ENCODE results near the gene TMEM184A.

The TMEM184A gene

DNA sequence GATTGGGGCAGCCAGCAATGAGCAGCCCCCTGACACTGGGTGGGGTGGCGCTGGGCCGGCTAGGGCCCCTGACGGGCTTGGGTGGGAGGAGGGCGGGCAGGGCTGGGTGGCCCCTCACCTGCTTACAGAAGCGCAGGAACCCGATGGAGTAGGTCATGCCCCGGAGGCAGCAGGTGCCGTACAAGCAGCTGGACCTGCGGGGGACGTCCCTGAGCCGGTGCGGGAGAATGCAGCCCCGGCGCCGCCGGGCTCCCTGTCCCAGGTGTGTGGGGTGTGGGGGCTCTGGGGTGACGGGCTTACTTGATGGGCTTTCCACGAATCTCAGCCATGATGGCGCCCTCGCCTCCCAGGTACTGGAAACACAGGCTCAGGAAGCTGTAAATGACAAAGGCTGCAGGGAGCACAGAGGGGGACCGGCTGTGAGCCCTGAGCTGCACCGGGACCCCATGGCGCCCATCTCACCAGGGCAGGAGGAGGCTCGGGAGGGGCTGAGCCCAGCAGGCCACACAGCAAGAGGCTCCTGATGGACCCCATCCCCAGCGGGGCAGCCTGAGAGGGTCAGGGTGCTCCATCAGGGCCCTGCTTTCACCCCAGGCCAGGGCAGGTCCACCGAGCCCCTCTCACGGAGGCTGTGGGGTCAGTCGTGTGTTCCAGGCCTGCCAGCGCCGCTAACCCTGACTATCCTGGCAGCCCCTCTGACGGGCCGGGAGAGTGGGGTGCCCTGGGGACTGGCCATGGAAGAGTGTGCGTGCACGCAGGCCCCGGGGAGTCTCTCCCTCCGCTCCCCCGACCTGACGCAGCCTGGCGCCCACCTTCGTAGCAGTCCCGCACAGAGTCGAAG lies 5.8 kb downstream of the TMEM184A start:
- no peak for DNase-seq

- DNase-seq: no peak
Measured at GRCh38 chr7:1549357-1550004, 6.5 kb downstream of the TMEM184A start.

DNA sequence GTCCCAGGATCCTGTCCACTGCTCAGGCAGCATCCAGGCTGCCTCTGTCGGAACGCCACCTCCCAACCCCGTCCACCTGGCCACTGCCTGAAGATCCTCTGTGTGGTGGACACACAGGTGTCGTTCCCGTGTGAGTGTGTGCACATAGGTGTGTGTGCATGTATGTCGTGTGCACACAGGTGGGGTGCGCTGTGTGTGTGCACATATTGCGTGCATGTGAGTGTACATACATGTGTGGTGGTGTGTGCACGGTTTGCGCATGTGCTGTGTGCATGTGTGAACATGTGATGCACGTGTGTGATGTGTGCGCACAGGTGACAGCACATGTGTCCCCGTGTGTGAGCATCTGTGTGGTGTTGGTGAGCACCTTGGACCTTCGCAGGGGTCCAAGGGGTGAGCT lies 7.1 kb downstream of the TMEM184A start:
- DNase-seq: no peak

- DNase-seq: no peak
Measured at GRCh38 chr7:1548438-1548831, 7.6 kb downstream of the TMEM184A start.

DNA sequence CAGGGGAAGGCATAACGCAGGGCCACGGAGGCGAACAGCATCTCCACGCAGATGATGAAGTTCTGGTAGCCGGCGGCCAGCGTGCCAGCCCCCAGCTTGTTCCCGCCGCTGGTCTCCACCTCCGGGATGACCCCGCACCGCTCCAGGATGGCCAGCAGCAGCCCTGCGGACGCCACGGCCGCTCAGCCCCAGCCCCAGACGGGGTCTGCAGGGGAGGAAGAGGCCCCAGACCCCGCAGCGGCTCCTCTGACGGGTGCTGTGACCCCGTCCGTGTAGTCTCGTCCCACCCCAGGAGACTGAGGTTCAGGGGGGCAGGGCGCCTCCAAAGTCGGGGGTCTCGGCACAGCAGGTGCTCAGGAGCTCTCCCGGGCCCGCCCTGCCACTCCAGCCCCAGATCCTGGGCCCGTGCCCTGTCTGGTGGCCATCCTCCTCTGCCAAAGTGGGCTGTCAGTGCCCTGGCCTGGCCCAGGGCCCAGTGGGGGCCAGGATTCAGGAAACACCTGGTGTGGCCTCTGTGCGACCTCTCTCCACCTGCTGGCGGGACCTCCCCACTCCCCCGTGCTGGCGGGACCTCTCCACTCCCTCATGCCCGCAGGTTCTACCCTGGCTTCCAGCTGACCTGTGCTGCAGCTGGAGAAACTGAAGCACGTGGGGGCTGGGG lies 8.1 kb downstream of the TMEM184A start:
- DNase-seq: no peak

- DNase-seq: no peak
Measured at GRCh38 chr7:1546909-1547776, 8.9 kb downstream of the TMEM184A start.

DNA sequence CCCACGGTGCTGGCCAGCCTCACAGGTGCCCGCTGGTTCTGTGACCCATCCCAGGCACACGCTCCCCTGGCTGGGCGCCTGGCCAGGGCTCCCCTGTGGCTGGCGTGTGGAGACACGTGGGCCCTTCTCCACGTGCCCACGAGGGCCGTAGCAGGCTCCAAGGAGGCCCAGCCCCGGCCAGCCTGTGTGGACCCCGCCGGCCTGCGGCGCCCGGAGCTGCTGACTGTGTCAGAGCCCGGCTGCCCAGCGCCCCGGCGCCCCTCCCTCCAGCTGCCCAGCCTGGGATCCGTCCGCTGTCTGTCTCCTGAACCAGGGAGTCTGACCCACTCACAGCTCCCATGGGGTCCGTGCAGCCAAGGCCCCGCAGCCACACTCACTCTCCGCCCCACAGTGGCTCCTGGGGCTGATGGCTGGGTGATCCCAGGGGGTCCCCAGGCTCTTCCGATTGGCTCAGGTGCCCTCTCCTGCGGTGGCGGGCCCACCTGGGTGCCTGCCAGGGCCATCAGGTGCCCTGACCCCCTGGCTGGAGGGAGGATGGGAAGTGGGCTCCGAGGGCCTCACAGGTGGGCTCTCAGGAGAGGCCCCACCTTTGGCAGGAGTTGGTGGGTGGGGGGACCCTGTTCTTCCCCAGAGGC lies 9.6 kb downstream of the TMEM184A start:
- DNase-seq: no peak

- DNase-seq: no peak
Measured at GRCh38 chr7:1545417-1546246, 10.4 kb downstream of the TMEM184A start.

DNA sequence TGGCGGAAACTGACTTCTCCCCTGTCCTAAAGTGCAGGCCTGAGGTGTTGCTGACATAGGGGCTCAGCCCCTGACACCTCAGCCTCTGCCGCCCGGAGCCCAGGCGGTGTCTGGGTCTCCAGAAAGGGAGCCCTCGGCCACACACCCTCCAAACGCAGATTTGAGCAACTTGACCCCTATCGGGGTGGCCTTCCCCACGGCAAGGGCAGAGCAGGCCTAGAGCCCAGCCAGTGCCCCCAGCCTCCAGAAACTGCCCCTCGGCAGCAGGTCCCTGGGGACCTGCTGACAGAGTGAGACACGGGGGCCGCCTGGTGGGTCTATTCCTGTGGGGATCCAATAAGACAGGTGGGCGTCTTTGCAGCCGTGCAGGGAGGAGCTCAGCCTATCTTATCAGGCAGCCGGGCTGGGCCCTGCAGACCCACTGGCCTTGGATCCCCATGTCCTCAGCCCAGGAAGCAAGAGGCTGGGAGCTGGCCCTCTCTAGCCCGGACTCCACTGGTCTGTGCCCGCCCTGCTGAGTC lies 11.0 kb downstream of the TMEM184A start:
- DNase-seq: no peak

GRCh38 chr7:1544178-1544895 lies 11.7 kb downstream of the TMEM184A start:
- DNase-seq: no peak

DNA sequence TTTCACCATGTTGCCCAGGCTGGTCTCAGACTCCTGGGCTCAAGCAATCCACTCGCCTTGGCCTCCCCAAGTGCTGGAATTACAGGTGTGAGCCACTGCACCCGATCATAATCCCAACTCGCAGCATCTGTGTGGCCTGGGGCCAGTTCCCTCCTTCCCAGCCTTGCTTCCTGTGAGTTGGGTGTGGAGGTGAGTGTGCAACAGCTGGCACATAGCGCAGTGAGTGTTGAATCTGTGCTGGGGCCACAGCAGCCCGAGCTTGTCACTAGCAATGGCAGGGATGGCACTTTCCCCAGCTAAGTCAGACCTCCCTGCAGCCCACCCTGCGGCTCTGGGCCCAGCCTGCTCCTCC lies 12.2 kb downstream of the TMEM184A start:
- no peak for DNase-seq

- DNase-seq: no peak
Measured at GRCh38 chr7:1542841-1543747, 12.9 kb downstream of the TMEM184A start.

DNA sequence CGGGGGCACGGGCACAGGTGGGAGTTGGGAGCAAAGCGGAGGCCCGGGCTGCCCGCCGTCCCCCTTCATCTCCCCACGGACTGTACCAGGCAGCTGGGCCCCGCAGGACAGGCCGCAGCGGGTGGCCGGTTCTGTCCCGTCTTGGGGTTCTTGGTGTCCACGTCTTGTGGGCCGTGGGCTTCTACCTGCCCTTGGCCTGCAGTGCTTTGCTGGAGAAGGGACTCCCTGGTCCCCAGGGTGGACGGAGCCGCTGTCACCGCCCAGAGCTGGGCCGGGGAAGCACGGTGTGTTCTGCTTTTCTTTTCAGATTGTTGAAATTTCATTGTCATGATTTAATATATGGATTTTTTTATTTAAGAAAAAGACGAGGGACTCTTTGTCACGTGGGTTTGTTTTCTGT lies 13.7 kb downstream of the TMEM184A start:
- no peak for DNase-seq

GRCh38 chr7:1541431-1542162 lies 14.4 kb downstream of the TMEM184A start:
- no peak for DNase-seq

- no peak for DNase-seq
Measured at GRCh38 chr7:1540776-1541271, 15.2 kb downstream of the TMEM184A start.

DNA sequence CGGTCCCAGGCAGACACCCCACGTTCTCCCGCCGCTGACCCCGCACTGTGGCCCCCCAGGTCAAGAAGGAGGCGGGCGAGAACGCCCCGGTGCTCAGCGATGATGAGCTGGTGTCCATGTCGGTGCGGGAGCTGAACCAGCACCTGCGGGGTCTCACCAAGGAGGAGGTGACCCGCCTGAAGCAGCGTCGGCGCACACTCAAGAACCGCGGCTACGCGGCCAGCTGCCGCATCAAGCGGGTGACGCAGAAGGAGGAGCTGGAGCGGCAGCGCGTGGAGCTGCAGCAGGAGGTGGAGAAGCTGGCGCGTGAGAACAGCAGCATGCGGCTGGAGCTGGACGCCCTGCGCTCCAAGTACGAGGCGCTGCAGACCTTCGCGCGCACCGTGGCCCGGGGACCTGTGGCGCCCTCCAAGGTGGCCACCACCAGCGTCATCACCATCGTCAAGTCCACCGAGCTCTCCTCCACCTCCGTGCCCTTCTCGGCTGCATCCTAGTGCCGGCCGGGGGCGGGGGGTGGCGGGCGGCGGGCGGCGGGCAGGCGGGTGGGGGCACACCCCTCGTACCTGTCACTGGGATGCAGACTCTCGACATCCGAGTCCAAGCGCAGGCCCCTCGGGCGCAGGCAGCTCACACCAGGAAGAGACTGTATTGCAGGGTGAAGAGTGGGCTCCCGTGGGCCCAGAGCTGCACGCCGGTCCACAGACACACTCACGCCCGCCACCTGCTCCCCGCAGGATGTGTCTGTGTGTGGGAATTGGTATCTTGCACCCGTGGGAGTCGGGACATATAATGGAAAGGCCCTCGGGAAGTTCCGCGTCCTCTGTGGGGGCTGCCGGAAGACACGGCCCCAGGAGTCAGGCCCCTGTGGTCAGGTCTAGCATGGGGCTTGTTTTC lies 15.9 kb downstream of the TMEM184A start:
- no peak for DNase-seq

DNA sequence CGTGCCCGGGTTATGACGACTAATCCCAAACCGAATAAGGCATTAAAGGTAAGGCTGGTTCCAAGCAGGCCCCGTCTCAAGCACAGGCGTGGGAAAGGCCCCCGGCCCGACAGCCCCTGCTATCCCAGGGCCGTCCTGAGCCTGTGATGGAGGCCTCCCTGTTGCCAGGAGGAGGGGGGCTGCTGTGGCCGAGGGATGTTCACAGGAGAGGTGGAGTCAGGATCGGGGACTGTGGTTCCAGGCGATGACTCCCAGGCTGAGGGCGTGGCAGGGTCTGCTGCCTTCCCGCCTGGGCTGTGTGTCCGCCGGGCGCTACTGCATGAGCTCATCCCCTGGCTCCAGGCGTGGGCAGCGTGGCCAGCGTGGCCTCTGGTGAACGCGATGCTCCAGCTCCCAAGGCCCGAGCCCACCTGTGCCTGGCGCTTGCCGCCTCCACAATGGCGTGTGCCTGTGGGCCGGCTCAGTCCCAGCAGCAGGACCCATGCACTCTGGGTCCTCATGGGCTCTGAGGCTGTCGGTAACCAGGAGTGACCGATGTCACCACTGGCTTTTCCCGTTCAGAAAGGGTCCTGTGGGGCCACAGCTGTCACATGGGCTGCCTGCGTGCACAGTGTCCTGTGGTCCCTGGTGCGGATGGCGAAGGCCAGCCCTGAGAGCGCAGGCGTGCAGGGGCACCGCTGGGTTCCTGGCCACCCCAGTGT lies 16.7 kb downstream of the TMEM184A start:
- no peak for DNase-seq

All from activated CD4-positive, alpha-beta T cell treated with anti-CD3 and anti-CD28 coated beads, Interleukin-2, amount 50 U/mL, for 4 hours (primary cell).